AG04449 (cell line): ENCODE measurements around the gene EIF4B.
A peak's percentile ranks its signal among the peaks of the same experiment; 100 is the strongest.

Experiments used
- CTCF ChIA-PET: fragments of 350-600 bp; formaldehyde crosslinking; extraction: SDS; loops from one replicate; lab custom pipeline; 2021; ENCODE audit warnings: antibody characterized with exemption; lab: Yijun Ruan, JAX
- POLR2A ChIA-PET: fragments of 400-600, 350-600 bp; formaldehyde crosslinking; extraction: SDS; loops from one replicate; lab custom pipeline; 2020; ENCODE audit warnings: antibody characterized with exemption, inconsistent platforms; lab: Yijun Ruan, JAX
- DNase-seq: peaks from one replicate; pipeline ENCODE4 v3.0.0-alpha.2; 2010; ENCODE audit warnings: low read depth, low spot score
- H3K4me3 ChIP-seq: 2 replicates; pipeline ENCODE4 v1.5.1; 2011; ENCODE audit warnings: low read depth, mild to moderate bottlenecking, control low read depth, low read length
- CTCF ChIP-seq: IDR thresholded peaks from one replicate; pipeline ENCODE4 v1.5.1; 2011; ENCODE audit warnings: mild to moderate bottlenecking, moderate library complexity, low read length, control low read depth, inconsistent platforms; ENCODE audit not compliant: insufficient read depth; ENCODE audit errors: missing control alignments

Gene EIF4B

GRCh38 chr12:53049571-53050318 lies 43.5 kb downstream of the EIF4B start, which contains the start of gene TNS2:
Gene TNS2, plus strand, starts transcription at chr12:53050065. Its CDS starts 121 bp downstream, at chr12:53050186.
- TF ChIP-seq CTCF, result no peak
- ChIA-PET CTCF (interaction anchor here (1.4 to 6.5 kb wide), 4 partner anchors 12 to 49 kb away, joined by 3 to 92 read pairs (median 22); partner anchors contain the start of gene SPRYD3), POLR2A (interaction anchor here (1.8 to 3.3 kb wide), 2 partner anchors 10 to 48 kb away, joined by 4 to 24 read pairs; partner anchors contain the start of gene IGFBP6)
- no peak for DNase-seq
- H3K4me3 ChIP-seq, result peak within 1 kb of the TSS; percentile 66

- H3K4me3 ChIP-seq, result peak overlapping the region; percentile 66
- CTCF ChIA-PET, result interaction anchor here (0.8 to 6.5 kb wide), 8 partner anchors 8 to 135 kb away, joined by 3 to 92 read pairs (median 4); partner anchors contain the start of gene SPRYD3
- TF ChIP-seq CTCF, result no peak
- no peak for DNase-seq
- POLR2A ChIA-PET, result interaction anchor here (0.8 to 1.8 kb wide), 2 partner anchors 9 to 295 kb away, joined by 3 to 4 read pairs; no protein-coding TSS in a partner anchor
Observed at GRCh38 chr12:53050426-53051057, 44.3 kb downstream of the EIF4B start.

GRCh38 chr12:53051058-53051880 lies 45.0 kb downstream of the EIF4B start:
- POLR2A ChIA-PET, result interaction anchor here (0.8 to 1.8 kb wide), 4 partner anchors 8 to 294 kb away, joined by 3 to 4 read pairs (median 3); partner anchors contain the start of gene SPRYD3
- H3K4me3 ChIP-seq, result peak overlapping the region; percentile 66
- CTCF ChIA-PET, result interaction anchor here (0.8 to 6.5 kb wide), 9 partner anchors 9 to 134 kb away, joined by 3 to 92 read pairs (median 3); partner anchors contain the start of gene SPRYD3
- peak; percentile 5 for TF ChIP-seq CTCF
- DNase-seq, result no peak

- CTCF ChIA-PET, result interaction anchor here (0.8 to 6.5 kb wide), 5 partner anchors 12 to 133 kb away, joined by 3 to 92 read pairs (median 4); no protein-coding TSS in a partner anchor
- H3K4me3 ChIP-seq, result peak overlapping the region; percentile 66
- DNase-seq, result no peak
- POLR2A ChIA-PET, result interaction anchor here (1.3 to 1.8 kb wide), 3 partner anchors 8 to 27 kb away, joined by 3 to 4 read pairs (median 3); partner anchors contain the start of gene SPRYD3
- TF ChIP-seq CTCF, result no peak
Observed at GRCh38 chr12:53051881-53052412, 45.7 kb downstream of the EIF4B start.

GRCh38 chr12:53052419-53053217 lies 46.4 kb downstream of the EIF4B start:
- POLR2A ChIA-PET, result interaction anchor here (1.0 to 4.1 kb wide), 4 partner anchors 9 to 27 kb away, joined by 3 to 19 read pairs (median 4); partner anchors contain the start of gene SPRYD3
- no peak for TF ChIP-seq CTCF
- peak overlapping the region; percentile 24 for H3K4me3 ChIP-seq
- CTCF ChIA-PET, result interaction anchor here (0.7 to 6.9 kb wide), 9 partner anchors 8 to 269 kb away, joined by 3 to 143 read pairs (median 5); partner anchors contain the start of genes AAAS and IGFBP6
- no peak for DNase-seq
